HG03045 (cell line): ENCODE data around the gene CGB8.
"Not testable (repeated sequence)": the region's sequence is repeated elsewhere in the genome, so short reads cannot be mapped to it uniquely, and the experiment has no call there.

ENCODE experiments used
- ATAC-seq: cut with Tn5 transposase; IDR thresholded peaks from one replicate; pipeline ENCODE4 v1.9.1; 2021; ENCODE audit warnings: mild to moderate bottlenecking, moderate library complexity; ENCODE audit not compliant: unreplicated experiment

CGB8 gene

DNA sequence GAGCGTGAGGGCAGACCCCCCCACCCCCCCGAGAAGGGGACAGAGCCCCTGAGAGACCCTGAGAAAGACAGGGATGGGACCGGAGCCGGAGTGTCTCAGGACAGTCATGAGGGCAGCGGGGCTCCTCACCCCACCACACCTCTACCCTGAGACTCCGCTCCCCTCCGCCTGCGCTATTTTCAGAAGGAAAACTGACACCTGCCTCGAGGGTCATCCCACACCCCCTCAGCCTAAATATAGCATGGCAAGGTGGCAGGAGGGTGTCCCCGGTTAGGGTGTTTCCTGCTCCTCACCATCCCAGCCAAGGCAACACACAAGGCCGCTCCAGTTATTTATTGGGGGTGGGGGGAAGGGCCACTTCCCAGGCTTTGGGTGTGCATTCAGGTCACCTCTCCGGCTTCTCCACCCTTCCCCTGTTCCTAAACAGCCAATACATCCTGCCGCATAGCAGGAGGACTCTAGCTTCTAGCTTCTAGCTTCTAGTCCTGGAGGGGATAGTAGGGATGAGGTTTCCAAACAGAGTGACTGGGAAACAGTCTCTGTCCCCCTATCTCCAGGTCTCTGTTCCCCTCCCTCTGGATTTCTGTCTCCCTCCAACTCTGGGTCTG is 17.1 kb upstream of the CGB8 start:
- ATAC-seq: no peak

DNA sequence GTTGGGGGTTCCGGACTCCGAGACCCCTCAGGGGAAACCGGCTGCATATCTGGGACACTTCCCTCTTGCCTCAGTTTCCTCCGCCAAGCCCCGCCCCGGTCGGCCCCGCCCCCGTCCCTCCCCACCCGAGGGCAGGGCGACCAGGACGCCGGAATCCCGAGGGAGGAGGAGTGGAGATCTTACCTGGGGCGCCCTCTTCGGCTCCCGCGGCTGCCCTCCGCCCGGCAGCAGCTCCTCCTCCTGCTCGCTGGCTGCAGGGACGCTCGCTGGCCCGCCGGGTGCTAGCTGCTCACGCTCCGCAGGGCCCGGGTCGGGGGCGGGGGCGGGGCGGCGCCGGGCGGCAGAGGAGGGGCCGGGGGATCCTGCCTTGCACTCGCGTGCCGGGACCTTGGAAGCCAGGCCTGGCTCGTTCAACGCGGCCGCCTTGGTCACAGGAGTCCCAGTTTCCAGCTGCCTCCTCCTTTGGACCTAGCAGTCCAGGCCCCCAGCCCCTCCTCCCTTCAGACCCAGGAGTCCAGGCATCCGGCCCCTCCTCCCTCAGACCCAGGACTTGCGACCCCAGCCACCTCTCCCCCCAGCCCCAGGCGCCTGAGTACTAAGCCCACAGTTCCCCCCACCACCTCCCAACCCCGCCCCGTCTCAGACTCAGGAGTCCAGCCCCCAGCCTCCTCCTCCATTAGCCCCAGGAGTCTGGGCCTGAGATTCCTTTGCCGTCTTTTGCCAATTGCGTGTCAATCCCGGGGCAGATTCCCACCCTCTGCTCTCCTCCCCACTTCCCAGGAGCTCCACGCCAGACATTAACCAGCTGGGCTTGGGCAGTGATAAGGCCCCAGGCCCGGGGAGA is 16.1 kb upstream of the CGB8 start, which contains the start of gene NTF4:
TSS of gene NTF4 (minus strand) at position 51 of the 844 bp plus-strand sequence. CDS start 2,821 bp downstream, outside the sequence.
- ATAC-seq: no peak

DNA sequence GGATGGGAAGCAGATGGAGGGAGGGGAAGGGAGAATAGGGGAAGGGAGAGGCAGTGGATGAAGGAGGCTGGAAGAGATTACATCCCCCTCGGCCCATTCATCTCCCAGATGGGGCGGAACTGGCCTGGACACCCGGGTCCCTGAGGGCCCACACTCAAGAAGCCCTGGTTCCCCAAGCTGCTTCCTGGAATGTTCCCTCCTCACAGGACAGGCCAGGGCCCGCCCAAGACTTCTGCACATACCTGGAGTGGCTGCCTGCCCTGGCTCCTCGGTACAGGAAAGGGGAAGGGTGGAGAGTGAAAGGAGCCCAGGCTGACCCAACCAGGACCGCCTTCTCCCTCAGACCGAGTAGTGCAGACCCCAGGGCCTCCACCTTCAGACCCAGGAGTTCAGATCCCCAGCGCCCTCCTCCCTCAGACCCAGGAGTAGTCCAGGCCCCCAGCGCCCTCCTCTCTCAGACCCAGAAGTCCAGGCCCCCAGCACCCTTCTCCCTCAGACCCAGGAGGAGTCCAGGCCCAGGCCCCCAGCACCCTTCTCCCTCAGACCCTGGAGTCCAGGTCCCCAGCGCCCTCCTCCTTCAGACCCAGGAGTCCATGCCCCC is 15.2 kb upstream of the CGB8 start:
- ATAC-seq: no peak

DNA sequence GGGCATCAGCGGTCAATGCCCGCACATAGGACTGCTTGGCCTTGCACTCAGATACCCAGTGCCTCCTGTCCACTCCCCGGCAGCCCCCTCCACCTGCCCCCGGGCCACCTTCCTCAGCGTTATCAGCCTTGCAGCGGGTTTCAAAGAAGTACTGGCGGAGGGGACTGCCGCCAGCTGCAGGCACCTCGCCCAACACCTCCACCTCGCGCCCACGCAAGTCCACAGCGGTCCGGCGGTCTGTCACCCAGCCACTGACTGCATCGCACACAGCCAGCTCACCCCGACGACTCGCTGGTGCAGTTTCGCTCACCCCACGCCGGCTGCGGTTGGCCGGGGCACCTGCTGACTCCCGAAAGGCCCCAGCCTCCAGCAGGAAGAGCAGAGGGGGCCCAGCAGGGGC is 12.5 kb upstream of the CGB8 start:
- ATAC-seq: no peak

DNA sequence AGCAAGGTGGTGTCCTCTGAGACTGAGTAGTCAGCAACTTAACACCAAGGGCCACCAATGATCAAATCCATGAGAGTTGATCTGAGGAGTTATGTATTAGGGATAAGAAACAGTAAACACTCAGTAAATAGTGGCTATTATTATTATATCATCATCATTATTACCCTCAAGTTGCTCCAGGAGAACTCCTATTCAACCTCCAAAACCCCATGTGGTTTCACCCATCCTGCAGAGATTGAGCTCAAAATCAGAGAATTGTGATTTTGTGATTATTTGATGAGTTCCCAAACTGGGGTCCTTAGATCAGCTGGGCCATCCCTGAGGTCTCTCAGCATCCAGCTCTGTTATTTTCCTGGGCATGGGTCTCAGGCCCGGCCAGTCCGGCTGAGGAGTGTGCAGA is 12.1 kb upstream of the CGB8 start:
- no peak for ATAC-seq

DNA sequence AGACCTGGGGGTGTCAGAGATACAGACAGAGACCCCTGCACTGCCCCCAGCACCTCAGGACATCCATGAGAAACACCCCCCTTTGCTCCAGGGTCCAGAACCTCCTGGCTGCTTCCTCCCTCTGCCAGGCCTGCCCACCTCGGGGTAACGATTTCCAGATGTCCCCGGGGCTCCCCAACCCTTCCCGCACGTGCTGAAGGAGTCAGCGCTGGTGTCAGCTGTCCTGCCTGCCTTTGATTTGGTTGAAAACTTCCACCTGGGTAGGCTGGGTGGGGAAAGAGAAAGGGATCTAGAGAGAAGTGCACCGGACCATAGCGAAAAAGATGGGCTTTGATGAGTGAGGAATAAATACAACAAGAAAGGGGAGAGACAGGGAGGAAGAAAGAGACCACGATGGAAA is 10.1 kb upstream of the CGB8 start:
- ATAC-seq: no peak

DNA sequence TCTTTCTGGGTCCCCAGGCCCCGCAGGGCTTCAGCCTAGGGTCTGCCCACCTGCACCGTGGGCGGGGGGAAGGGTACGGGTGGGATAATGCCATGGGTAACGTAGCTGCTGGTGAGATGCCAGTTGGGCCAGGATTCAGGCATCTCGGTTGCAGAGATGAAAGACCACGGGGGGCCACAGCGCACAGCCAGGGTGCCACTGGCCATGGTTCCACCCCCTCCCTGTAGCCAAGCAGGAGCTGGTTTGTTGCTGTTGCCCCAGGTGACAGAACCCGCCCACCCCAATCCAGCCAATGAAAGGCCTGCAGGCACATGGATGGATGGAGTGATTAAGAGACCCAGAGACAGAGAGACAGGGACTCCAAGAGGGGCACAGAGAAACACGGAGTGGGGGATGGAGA is 9.7 kb upstream of the CGB8 start:
- no peak for ATAC-seq

DNA sequence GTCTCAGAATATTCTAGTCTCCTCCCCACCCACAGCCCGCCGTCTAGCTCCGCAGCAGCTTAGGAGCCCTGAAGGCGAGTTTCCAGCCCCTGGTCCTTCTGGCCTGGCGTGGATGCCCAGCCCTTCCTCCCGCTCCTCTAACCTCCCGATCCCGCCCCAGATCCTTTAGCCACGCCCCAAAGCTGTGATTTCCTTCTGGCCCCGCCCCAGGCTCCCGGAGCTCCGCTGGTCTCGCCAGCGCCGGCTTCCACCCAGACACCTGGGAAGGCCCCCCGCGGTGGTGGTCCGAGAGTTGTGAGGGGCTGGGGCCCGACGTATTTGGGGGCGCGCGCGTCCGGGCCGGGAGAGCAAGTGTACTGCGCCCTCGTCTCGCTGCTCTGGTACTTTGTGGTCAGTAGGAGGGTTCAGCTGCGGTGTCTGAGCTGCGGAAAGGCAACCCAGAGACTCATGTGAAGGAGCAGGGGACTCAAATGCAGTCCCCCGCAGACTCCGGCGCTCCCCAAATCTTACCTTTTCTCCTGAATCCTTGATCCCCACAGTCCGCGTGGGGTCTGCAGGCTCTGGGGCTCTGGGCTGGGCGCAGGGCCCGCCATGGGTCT is 8.8 kb upstream of the CGB8 start, which contains the start of gene CGB7:
TSS of gene CGB7 (minus strand) at position 114 of the 599 bp plus-strand sequence. CDS start 2,374 bp downstream, outside the sequence.
- ATAC-seq: no peak

DNA sequence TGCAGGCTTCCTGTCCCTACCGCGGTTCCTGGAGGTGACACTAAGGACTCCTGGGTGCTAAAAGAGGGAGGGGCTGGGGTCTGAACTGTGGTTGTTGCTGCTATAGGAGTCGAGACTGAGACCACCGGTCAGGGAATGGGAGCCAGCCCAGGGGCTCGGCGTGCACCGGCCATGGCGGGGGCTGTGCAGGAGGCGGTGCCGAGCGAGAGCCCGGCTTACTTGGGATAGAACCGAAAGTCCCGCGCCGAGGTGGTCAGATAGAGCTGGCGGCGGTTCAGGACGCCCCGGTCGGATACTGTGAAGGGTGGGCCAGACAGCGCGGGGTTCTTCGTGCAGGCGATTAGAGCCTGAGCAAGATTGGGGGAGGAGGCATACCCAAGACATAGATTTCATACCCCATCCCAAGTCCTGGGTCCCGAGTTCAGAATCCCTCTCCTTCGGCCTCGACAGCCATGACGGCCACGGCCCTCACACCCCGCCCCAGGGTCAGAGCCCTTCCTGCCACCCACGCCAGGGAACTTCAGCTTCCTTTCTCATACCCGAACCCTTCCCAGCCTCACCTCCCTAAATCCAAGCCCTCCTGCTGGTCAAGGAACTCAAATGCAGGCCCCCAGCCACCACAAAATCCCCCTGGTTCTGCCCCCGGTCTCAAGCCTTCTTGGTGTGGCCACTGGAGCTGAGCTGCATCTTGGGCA is 8.1 kb upstream of the CGB8 start:
- not testable (repeated sequence) for ATAC-seq

DNA sequence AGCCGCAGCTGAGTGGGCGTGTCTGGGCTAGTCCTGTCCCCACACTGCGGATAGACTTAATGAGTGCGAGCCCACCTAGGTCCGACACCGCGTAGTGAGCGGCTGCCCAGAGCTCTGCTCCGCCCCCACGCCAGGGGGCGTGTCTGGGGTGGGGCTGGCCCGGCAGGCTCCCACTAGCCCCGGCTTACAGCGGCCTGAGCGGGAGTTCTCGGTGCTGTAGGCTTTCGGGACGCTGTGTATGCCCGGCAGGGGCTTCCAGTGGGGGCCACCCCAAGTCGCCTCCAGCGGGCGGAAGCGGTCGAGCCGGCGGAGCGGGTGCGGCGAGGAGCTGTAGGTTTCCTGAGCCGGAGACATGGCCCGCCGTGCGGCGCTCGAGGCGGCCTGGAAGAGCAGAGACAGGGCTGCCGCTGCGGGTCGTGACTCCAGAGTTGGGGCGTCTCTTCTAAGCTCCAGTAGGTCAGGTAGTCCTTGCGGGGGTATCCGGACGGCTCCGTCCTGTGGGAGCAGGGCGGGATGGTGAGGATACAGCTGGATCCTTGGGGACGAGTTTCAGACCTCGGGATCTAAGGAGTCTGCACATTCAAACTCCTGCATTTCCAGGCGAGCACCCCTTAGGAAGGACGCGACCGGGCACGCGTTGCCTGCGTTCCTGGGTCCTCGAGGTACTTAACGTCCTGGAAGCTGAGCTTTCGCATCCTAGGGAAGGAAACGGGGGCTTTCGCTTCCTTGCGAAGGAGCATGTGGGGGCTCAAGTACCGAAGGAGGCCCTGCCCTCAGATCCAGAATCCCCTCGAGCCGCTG is 7.4 kb upstream of the CGB8 start:
- no peak for ATAC-seq

DNA sequence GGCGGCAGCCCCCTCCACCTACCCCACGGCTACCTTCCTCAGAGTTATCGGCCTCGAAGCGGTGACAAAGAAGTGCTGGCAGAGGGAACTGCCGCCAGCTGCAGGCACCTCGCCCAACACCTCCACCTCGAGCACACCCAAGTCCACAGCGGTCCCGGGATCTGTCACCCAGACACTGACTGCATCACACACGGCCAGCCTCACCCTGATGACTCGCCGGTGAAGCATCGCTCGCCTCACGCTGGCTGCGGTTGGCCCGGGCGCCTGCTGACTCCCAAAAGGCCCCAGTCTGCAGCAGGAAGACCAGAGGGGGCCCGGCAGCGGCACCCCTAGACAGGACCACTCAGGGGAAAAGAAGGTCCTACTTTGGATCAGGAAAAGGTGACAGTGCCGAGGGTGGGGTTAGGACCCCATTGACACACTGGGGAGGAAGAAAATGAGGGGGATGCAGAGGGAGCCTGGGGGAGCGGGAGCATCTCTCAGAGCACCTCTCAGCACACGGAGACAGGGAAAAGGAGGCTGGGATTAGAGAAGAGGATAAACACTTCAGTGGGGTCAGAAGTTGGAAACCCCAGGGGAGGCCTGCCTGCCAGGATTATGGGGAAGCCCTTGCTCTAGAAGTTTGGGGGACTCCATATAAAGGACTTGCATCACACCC is 1.6 kb upstream of the CGB8 start:
- not testable (repeated sequence) for ATAC-seq

DNA sequence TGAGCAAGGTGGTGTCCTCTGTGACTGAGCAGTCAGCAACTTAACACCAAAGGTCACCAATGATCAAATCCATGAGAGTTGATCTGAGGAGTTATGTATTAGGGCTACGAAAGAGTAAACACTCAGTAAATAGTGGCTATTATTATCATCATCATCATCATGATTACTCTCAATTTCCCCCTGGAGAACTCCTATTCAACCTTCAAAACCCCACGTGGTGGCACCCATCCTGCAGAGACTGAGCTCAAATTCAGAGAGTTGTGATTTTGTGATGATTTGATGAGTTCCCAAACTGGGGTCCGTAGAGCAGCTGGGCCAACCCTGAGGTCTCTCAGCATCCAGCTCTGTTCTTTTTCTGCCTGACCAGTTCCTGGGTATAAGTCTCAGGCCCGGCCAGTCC is 923 bp upstream of the CGB8 start:
- ATAC-seq: not testable (repeated sequence)

DNA sequence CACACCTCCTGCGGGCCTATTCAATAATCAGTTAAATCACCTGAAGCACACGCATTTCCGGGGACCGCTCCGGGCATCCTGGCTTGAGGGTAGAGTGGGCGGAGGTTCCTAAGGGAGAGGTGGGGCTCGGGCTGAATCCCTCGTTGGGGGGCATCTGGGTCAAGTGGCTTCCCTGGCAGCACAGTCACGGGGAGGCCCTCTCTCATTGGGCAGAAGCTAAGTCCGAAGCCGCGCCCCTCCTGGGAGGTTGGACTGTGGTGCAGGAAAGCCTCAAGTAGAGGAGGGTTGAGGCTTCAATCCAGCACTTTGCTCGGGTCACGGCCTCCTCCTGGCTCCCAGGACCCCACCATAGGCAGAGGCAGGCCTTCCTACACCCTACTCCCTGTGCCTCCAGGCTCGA is 5.4 kb downstream of the CGB8 start, which contains the start of gene CGB5:
TSS of gene CGB5 (plus strand) at position 301 of the 400 bp plus-strand sequence. CDS start 362 bp downstream, outside the sequence.
- not testable (repeated sequence) for ATAC-seq

DNA sequence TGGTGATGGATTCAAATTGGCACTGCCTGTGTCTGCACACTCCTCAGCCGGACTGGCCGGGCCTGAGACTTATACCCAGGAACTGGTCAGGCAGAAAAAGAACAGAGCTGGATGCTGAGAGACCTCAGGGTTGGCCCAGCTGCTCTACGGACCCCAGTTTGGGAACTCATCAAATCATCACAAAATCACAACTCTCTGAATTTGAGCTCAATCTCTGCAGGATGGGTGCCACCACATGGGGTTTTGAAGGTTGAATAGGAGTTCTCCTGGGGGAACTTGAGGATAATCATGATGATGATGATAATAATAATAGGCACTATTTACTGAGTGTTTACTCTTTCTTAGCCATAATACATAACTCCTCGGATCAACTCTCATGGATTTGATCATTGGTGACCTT is 6.2 kb downstream of the CGB8 start:
- not testable (repeated sequence) for ATAC-seq

DNA sequence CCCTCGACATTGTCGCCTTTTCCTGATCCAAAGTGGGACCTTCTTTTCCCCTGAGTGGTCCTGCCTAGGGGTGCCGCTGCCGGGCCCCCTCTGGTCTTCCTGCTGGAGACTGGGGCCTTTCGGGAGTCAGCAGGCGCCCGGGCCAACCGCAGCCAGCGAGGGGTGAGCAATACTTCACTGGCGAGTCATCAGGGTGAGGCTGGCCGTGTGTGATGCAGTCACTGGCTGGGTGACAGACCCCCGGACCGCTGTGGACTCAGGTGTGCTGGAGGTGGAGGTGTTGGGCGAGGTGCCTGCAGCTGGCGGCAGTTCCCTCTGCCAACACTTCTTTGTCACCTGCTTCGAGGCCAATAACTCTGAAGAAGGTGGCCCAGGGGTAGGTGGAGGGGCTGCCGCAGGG is 6.7 kb downstream of the CGB8 start:
- ATAC-seq: no peak

DNA sequence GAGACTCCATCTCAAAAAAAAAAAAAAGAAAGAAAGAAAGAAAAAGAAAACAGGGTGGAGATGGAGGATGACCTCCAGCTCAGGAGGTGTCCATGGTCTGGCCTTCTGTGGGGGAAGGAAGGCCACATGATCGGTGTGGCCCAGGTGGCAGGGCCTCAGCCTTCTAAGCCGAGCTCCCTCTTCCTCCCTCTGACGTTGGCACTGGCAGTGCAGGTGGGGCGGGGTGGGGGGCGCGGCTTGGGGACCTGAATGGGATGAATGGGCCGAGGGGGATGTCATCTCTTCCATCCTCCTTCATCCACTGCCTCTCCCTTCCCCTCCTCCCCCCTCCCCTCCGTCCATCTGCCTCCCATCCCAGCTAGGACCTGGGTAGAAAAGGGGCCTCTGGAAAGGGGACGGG is 9.2 kb downstream of the CGB8 start:
- not testable (repeated sequence) for ATAC-seq

DNA sequence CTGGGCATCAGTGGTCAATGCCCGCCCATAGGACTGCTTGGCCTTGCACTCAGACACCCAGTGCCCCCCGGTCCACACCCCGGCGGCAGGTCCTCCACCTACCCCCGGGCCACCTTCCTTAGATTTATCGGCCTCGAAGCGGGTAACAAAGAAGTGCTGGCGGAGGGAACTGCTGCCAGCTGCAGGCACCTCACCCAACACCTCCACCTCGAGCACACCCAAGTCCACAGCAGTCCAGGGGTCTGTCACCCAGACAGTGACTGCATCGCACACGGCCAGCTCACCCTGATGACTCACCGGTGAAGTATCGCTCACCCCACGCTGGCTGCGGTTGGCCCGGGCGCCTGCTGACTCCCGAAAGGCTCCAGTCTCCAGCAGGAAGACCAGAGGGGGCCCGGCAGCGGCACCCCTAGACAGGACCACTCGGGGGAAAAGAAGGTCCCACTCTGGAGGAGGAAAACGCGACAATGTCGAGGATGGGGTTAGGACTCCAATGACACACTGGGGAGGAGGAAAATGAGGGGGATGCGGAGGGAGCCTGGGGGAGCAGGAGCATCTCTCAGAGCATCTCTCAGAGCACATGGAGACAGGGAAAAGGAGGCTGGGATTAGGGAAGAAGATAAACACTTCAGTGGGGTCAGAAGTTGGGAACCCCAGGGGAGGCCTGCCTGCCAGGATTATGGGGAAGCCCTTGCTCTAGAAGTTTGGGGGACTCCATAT is 10.2 kb downstream of the CGB8 start:
- ATAC-seq: not testable (repeated sequence)

DNA sequence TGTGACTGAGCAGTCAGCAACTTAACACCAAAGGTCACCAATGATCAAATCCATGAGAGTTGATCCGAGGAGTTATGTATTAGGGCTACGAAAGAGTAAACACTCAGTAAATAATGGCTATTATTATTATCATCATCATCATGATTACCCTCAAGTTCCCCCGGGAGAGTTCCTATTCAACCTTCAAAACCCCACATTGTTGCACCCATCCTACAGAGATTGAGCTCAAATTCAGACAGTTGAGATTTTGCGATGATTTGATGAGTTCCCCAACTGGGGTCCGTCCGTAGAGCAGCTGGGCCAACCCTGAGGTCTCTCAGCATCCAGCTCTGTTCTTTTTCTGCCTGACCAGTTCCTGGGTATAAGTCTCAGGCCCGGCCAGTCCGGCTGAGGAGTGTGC is 10.8 kb downstream of the CGB8 start:
- ATAC-seq: not testable (repeated sequence)

DNA sequence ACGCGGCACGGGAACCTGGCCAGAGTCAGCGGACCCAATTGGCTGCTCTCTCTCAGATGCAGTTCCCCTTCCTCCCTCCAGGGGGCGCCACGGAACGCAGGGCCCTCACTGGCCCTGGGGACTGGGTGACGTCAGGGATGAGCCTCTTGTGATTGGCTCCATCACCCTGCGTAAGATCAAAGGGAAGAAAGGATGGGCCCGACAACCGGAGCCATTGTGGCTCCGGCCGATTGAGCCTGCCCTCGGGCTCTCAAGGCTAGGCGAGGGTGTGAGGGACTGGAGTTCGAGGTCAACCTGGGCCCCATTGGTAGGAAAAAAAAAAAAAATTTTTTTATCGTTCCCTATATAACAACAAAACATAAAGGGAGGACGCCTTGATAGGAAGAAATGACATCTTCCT is 12.1 kb downstream of the CGB8 start, which contains the start of gene CGB1:
TSS of gene CGB1 (minus strand) at position 81 of the 400 bp plus-strand sequence. CDS start 184 bp downstream, outside the sequence.
- not testable (repeated sequence) for ATAC-seq
